UCSD-AML1 (cell line): Measurements from ENCODE around the gene CZIB.
"Not testable (repeated sequence)": the region's sequence is repeated elsewhere in the genome, so short reads cannot be mapped to it uniquely, and the experiment has no call there.

Source experiments
- DNase-seq: peaks from one replicate; lab custom pipeline; 2025; ENCODE audit not compliant: unreplicated experiment; lab: John Stamatoyannopoulos, UW

Gene CZIB

DNA sequence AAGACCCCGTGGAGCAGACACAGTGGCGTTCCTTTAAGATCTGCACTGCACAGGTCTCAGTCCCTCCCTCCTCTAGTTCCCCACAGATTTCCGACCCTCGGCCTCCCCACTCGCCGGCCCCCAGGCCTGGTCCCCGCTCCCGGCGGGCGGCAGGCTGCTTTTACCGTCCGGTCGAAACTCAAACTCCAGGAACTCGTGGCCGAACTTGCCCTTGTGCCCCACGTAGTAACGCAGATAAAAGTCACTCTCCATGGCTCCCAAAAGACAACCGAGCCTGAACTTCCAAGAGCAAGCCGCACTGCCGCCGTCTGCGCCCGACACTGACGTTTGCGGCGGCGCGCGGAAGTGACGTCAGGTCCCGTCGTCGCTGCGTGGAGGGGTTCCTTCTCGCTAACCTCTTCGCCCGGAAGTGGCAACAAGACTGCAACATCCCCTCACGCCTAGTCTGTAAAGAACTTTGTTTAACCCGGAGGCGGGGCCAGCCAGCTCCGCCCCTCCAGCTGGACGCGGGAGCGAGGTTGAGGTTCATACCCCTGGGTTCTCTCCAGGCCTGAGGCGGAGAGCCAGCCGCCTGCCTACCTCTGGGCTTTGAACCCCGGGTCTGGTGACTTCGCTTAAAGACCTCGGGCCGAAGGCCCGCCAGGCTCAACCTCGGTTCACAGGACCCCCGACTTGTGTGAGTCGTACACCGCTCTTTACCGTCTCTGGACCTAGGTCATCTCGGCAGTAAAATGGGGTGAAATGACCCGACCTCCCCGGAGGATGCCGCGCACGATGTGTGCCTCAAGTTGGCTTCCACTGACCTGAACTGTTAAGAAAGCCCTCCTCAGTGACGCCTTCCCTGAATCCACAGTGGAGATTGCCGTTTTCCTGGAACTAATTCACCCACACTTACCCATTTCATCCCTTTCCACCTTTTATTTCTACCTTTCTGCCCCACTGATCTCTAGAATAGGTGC, 18.0 kb upstream of the CZIB start, which contains the start of gene MAGOH:
TSS of gene MAGOH (minus strand) at position 322 of the 959 bp plus-strand sequence. CDS start at position 252, 70 bp downstream.
- DNase-seq, result peak; percentile 95

DNA sequence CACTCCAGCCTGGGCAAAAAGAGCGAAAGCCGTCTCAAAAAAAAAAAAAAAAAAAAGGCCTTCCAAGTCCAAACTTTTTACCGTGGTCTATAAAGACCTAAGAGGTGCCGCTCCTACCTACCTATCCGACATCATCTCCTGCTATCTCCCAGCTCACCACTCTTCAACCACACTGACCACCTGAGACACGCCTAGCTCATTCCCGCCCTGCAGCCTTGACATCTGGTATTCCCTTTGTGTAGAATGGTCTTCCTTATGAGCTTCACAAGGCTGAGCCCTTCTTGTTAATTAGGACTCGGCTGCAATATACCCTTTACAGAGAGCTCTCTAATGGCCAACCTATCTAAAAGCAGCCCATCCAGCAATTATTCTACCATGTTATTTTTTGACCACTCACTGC, 17.2 kb upstream of the CZIB start:
- no peak for DNase-seq

DNA sequence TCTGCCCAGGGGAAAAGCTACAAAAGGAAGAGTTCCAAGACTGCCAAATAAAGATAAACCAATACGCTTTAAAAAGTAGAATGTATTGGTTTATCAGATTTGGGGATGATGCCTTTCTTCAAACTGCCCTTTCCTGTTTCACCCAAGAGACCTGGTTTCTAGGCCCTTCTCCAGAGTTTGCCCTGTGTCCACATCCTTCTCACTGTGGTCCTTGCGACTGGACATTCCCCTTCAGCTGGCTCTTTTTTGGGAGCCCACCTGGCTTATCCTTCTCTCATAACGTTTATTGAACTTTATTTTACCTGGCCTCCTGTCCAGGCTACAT, 490 bp upstream of the CZIB start:
- no peak for DNase-seq

DNA sequence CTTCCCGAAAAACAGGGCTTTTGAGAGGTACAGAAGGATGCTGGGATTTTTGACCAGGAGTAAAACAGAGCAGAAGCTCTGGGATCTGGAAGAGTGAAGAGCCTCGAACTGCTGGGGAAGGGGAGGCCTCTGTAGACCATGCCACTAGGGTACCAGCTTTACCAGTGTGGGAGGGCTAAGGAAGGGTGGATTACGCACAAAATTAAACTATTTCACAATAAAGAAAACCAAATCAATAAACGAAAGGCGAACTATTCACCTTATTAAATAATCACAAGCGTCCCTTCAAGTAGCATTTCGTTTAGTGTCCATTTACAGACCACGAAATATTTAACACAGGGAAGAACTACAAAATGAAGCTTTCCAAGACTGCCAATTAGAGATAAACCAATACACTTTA, 723 bp downstream of the CZIB start:
- no peak for DNase-seq

DNA sequence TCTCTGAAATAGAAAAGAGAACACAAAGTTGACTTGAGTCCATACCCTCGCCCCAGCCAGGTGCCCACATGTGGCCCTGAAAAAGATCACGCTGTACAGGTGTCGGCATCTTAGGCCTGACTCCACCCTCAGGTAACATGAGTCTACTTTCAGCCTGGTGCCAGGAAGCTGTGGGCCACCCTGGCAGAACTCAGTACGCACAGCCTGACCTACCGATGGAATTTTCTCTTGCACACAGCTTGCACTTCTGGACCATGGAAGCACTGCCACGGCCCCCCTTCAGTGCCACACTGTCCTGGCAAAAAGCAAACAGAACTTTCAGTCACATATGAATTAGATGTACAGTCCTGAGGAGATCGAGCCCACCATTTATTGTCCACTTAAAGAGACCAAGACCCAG, 2.2 kb downstream of the CZIB start:
- DNase-seq, result no peak

DNA sequence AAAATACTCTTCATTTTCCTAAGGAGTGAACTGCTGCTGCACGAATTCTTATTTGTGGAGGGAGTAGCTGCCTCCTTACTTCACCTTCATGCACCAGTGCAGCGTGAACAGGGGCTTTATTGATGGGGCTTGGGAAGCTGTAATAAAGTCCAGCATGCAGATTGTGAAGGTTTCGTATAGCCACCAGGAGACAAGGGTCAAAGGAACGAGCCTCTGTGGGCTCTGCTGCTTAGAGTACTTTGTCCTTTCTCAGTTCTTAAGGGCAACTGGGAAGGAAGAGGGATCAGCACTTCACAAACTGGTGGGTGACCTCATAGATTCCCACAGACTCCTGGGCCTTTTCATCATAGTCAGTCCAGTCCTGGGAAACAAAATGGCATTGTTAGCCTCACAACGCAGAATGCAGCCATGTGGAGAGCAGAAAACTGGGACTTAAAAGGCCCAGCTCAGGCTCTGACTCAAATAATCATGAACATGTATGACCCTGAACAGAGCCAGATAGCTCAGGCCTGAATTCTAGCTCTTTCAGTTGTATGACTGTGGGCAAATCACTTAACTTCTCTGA, 6.0 kb downstream of the CZIB start:
- DNase-seq, result no peak

DNA sequence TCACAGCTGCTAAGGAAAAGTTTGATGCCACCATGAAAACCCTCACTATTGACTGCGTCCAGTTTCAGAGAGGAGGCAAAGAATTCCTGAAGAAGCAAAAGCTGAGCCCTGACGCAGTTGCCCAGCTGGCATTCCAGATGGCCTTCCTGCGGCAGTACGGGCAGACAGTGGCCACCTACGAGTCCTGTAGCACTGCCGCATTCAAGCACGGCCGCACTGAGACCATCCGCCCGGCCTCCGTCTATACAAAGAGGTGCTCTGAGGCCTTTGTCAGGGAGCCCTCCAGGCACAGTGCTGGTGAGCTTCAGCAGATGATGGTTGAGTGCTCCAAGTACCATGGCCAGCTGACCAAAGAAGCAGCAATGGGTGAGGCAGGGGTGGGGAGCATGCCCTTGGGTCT, 9.5 kb downstream of the CZIB start:
- no peak for DNase-seq

DNA sequence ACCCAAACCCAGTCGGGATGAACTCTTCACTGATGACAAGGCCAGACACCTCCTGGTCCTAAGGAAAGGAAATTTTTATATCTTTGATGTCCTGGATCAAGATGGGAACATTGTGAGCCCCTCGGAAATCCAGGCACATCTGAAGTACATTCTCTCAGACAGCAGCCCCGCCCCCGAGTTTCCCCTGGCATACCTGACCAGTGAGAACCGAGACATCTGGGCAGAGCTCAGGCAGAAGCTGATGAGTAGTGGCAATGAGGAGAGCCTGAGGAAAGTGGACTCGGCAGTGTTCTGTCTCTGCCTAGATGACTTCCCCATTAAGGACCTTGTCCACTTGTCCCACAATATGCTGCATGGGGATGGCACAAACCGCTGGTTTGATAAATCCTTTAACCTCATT, 10.1 kb downstream of the CZIB start:
- DNase-seq, result no peak

DNA sequence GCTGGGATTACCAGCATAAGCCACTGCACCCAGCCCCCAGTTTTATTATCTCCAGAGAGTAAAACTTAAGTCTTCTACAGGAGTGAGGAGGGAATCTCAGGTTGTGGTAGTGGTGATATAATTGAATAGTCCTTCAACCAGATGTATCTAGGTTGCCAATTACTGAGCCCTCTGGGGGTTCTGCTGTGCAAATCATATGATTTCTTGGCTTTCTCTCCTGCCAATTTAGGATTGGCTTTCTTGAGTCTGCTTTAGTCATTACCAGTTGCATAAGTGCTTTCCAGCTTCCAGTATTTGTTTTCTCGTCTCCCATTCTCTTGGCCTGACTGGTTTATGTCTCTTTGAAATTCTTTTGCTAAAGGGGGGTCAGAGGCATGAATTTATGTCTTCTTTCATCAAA, 12.7 kb downstream of the CZIB start:
- DNase-seq, result no peak

DNA sequence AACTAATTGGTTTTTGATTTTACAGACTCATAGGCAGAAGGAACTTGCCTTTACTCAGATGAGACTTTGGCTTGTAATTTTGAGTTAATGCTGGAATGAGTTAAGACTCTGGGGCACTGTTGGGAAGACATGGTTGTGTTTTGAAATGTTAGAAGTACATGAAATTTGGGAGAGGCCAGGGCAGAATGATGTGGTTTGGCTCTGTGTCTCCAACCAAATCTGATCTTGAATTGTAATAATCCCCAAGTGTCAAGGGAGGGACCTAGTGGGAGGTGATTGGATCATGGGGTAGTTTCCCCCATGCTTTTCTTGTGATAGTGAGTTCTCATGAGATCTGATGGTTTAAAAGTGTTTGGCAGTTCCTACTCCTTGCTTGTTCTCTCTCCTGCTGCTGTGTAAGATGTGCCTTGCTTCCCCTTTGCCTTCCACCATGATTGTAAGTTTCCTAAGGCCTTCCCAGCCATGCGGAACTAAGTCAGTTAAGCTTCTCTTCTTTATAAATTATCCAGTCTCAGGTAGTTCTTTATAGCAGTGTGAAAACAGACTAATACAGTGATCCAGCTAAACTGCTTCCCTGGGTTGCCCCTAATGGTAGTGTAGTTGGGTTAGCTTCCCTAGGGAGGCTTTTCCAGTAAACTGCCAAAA, 13.6 kb downstream of the CZIB start:
- no peak for DNase-seq

DNA sequence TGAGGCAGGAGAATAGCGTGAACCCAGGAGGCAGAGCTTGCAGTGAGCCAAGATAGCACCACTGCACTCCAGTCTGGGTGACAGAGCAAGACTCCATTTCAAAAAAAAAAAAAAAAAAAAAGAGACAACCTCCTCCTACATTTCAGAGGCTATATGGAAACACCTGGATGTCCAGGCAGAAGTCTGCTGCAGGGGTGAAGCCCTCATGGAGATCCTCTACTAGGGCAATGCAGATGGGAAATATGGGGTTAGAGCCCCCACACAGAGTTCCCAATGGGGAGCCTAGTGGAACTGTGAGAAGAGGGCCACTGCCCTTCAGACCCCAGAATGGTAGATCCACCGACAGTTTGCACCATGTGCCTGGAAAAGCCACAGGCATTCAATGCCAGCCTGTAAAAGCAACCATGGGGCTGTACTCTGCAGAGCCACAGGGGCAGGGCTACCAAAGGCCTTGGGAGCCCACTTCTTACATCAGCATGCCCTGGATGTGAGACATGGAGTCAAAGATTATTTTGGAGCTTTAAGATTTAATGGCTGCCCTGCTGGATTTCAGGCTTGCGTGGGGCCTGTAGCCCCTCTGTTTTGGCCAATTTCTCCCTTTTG, 14.2 kb downstream of the CZIB start:
- not testable (repeated sequence) for DNase-seq

DNA sequence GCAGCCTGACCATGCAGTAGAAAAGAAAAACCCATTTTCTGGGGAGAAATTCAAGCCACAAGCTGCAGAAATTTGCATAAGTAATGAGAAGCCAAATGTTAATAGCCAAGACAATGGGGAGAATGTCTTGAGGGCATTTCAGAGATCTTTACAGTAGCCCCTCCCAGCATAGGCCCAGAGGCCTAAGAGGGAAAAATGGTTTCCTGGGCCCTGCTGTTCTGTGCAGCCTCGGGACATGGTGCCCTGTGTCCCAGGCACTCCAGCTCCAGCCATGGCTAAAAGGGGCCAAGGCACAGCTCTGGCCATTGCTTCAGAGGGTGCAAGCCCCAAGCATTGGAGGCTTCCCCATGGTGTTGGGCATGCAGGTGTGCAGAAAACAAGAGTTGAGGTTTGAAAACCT, 14.9 kb downstream of the CZIB start:
- not testable (repeated sequence) for DNase-seq

DNA sequence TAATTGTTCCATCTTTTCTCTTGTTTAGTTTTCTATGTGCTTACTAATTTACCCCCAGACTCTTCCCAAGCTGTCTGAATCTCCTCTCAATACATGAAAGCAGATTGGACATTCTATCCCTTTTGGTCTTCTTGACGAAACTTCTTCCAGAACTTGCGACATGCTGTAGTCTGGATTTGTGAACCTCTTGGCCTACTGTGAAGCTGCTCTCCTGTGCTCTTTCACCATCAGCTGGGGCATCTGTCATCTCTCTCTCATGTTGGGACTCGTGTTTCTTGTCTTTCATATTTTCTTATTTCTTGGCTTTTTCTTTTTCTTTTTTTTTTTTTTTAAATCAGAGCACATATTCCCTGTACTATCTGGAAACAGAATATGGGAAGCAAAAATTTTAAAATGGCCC, 17.0 kb downstream of the CZIB start:
- no peak for DNase-seq

DNA sequence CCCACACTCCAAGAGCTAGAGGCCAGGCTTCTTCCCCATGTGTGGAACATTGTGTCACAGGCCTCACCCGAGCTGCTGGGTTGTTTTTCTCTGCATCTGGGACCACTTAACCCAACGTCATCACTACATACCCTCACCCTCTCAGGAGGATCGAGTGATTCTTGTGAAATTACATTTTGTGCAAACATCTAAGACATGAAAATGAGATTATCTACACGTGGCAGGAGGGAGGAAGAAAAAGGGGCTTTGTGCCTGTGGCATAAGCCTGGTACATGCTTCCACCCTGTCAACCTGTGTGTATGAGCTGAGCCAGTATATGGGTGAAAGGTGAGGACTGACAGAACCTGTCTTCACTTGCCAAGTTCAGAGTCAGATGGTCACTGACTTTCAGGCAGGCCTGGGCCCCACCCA, 22.2 kb downstream of the CZIB start:
- no peak for DNase-seq

DNA sequence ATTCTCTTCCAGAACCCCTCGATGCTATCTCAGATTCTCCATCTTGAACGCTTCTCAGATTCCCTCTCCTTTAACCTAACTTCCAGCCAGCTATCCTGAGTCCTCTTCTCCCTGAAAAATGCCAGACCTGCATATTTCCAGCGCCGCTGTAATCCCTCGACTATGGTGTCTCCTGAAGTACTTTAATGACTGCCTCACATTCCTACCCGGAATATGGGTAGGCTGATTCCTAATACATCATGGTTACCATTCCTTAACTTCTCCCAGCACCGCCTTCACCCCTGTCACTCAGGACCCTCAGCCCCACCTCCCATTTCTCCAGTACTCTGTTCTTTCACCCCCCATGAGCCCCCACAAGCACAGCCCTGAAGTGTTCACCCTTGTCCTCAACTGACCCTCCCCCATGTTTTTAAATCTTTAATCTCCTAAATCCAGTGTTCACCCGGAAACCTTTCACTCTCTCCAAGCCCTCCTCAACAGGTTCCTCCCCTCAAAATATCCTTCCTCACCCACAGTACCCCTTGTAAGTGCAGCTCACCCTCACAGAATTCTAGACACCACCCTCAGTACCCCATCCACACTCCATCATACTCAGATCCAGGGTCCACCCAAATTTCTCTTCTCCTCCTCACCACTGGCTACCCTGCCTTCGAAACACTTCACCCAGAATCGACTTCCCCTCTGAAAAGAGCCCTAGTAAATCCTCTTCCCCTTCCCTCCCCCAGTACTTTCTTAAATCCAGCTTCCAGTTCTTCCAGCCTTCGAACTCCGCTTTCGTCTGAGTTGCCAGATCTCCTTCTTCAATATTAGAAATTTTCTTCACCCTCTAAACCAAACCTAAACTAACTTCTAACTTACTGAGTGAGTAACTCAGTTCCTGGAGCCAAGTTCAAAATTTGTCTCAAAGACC, 22.9 kb downstream of the CZIB start:
- no peak for DNase-seq

DNA sequence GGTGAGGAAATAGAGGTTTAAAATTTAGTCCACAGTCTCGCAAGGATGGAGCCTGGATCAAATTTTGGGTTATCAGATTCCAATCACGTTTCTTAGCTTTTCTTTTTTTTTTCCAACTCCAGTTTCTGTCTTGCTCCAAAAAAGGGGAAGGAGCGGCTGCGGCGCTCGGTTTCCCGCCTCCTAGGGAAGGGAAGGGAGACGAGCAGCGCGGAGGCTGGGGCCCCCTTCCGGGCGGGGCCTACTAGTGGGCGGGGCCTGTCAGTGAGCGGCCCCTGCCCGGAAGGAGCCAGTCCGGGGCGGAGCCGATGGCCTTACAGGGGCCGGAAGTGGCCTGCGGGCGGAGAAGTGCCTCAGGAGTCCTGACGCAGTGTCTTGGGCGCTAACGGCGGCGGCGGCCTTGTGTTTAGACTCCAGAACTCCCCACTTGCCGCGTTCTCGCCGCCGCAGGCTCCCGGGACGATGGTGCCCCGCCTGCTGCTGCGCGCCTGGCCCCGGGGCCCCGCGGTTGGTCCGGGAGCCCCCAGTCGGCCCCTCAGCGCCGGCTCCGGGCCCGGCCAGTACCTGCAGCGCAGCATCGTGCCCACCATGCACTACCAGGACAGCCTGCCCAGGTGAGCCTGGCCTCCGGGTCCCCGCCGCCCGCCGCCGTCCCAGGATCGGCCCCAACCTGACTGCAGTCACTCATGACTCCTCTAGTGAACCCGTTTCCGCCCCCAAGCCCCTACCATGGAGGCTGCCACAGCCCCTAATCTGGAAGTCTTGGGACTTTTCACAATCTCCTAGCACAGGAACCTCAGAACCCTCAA, 23.7 kb downstream of the CZIB start, which contains the start of gene CPT2:
TSS of gene CPT2 (plus strand) at position 340 of the 806 bp plus-strand sequence. CDS start at position 460, 120 bp downstream.
- peak; percentile 96 for DNase-seq

DNA sequence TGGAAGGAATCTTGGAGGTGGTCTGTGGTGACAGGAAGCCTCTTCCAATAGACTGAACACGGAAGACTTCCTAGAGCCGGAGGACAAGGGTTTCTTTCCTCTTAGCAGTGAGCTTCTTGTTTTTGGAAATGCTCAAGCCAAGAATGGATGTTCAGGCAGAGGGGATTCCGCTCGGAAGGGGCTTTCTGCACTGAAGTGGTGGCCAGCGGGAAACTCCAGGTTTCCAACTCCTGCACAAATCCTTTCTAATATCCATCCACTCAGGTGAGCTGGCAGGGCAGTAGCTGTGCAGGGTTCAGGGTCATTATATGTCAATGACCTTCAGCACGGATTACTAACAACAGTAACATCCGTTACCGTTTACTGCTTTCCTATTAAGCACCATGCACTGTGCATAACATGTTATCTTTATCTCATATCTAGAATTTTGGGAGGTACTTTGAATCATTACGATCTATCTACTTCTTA, 24.4 kb downstream of the CZIB start:
- DNase-seq, result no peak

DNA sequence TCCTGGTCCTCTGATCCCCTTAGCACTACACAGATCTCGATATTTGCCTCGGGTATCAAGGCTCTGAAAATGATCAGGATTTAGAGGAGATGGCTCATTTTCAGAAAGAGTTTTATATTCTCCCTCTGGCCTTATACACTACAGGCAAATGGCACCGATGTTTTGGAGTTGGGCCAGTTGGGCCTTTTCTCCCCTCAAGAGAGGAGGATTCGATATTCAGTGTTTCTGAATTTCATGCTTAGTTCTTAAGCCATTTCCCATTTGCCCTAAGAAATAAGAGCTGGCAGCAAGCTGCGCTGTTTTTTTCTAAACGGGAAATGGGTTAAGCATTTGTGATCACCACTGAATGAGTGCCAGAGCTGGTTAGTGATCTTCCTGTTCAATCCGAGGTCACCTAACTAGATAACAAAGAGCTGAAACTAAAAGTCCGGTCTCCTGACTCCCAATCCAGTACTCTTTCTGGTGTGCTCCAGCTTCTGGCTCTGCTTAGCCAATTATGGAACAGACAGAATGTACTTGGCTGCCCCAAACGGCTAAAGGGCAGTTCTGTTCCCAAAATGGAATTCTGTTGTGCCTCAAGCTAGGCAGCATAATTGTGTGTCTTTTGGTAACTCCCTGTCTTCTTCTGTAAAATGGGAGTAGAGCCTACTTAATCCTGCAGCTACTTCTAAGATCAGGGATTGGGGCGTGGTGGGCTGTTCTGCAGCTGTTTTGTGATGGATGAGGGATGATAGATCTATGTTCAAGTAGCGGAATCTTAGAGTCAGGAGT, 25.0 kb downstream of the CZIB start:
- DNase-seq, result no peak

DNA sequence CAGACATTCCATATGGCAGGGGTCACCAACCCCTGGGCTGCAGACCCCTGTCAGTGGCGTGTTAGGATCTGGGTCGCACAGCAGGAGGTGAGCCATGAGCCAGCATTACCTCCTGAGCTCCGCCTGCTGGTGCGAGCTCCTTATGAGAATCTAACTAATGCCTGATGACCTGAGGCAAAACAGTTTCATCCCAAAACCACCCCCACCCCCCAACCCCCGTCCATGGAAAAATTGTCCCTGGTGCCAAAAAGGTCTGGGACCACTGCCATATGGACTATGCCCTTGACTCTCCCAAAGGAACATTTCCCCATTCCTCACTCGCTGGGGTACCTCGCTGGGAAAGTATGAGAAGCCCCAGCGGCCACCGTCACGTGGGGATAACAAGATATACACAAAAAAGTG, 30.2 kb downstream of the CZIB start:
- no peak for DNase-seq
